MV-4-11 (cell line): Measurements from ENCODE around the gene EAF1.
"Not testable (repeated sequence)": the region's sequence is repeated elsewhere in the genome, so short reads cannot be mapped to it uniquely, and the experiment has no call there.

Source experiments
- DNase-seq: peaks from one replicate; lab custom pipeline; 2025; lab: John Stamatoyannopoulos, UW

EAF1 gene

DNA sequence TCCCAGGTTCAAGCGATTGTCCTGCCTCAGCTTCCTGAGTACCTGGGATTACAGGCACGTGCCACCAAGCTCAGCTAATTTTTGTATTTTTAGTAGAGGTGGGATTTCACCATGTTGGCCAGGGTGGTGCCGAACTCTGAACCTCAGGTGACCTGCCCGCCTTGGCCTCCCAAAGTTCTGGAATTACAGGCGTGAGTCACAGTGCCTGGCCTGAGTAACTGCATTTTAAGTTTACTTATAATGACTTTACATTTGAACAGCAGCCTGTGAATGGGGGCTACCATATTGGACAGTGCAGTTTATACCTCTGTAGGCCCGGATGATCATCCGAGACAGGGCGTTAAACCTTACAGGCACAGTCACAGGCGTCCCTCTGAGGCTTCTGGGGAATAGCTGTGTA lies 24.8 kb downstream of the EAF1 start:
- DNase-seq = no peak

DNA sequence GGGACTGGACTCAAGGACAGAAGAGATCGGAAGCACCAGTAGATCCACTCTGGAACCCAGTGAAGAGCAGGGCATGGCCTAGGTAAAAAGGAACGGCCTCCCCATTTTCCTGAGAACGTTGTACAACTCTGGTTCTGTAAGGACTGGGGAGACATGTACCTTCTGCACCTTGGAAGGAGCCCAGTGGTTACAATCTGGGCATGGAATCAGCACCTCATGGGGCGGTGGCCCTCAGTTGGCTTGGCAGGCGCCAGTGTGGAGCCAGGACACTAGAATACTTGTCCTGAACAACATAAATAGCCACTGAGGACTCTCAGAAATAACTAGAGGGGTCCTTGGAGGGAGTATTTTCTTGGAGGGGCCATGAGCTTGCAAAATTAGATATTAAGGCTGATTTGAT lies 25.6 kb downstream of the EAF1 start:
- DNase-seq = no peak

DNA sequence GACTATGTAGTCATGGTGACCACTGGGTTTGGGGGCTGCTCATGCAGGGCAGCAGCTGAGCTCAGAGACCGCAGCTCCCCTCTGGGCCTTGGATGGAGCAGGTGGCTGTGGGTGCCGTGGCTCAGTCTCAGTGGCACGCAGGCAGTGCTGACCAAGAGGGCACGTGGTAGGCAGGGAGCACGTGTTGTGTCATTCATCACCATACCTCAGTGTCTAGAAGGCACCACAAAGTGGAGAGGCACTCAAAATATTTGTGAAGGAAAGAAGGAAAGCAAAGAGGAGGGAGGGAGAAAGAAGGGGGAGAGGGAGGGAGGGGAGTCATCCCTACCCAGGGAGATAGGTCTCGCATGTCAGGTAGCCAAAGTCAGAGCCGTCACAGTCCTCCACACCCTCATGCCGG lies 26.1 kb downstream of the EAF1 start:
- no peak for DNase-seq

DNA sequence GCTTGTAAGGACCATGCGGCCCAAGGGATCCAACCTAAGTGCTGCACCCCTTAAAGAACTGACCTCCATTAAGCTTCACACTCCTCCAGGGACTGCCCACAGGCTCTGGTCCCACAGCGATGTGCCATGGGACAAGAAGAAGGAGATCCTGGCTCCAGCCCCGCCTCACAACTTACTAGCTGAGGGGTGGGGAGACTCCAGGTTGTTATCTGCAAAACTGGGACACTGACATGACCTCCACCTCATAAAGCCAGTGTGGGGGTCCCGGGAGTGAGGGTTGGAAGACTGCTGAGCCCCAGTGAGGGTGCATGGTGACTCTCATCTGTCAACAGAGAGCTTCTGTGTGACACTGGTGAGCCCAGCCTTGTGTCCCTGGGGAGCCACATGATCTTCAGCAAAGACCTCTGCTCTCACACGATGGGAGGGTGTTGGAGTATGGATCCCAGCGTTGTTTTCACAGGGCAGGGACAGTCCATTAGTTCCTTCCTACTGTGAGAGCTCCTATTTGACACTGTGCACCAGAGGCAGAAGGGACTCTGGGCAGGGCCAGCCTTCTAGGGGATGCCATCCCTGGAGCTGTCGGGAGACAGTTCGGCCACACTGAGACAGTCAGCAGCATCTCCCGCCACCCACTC lies 26.7 kb downstream of the EAF1 start:
- DNase-seq = no peak

DNA sequence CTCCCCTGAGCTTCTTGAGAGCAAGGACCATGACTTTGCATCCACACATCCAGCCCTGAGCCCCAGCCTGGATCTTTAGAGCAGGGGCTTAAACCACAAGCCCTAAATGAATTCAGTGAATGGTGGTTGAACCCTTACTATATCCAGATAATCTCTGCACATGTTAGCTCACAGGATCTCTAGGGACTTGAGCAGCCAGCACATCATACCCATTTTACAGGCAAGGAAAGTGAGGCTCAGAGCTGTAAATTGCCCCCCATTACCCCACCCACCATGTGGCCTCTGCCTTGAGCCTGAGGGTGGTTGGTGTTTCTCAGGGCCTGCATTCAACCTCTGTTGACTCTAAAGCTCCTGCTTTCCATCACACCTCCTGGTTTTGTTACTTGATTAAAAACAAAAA lies 27.6 kb downstream of the EAF1 start:
- no peak for DNase-seq

DNA sequence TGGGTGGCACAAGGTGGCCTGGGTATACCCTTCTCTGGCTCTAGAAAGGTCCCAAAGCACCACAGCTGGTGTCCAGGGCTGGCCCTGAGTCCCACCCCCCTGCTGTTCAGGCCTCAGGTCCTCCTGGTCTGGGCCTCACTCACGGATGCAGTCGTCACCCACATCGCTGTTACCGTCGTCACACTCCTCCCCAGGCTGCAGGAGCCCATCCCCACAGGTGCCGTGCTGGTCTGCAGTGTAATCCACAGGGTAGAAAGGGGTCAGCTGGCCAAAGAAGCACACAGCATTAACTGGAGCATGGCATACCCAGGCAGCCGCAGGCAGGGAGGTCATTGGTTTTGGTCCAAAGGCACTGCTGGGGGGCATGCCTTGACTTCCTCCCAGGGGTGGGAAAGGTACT lies 28.4 kb downstream of the EAF1 start:
- no peak for DNase-seq

DNA sequence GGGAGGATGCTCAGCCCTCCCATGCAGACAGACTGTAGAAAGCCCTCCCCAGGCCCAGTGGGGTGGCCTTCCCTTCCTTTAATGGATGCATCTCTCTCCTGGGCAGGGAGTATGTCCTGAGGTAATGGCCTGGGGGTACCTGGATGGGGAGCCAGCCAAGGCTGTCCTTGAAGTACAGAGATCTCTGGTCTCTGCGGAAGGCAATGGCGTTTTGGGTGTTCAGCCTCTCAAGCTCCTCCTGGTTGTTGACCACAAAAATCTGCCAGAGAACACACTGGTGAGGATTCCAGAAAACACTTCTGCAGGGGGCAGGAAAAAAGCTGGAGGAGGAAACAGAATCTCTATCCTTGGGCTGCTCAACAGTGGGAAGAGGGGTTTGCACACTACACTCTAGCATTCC lies 28.9 kb downstream of the EAF1 start:
- no peak for DNase-seq

DNA sequence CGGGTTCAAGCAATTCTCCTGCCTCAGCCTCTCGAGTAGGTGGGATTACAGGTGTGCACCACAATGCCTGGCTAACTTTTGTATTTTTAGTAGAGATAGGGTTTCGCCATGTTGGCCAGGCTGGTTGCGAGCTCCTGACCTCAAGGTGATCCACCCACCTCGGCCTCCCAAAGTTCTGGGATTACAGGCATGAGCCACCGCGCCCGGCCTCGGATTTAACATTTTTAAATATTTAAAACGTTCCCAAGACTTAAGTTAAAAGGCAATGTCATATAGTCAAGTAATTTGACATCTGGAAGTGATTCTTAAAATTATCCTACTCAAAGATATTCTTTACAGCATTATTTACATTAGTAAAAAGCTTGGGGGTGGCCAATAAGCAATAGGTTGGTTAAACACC lies 29.5 kb downstream of the EAF1 start:
- not testable (repeated sequence) for DNase-seq

DNA sequence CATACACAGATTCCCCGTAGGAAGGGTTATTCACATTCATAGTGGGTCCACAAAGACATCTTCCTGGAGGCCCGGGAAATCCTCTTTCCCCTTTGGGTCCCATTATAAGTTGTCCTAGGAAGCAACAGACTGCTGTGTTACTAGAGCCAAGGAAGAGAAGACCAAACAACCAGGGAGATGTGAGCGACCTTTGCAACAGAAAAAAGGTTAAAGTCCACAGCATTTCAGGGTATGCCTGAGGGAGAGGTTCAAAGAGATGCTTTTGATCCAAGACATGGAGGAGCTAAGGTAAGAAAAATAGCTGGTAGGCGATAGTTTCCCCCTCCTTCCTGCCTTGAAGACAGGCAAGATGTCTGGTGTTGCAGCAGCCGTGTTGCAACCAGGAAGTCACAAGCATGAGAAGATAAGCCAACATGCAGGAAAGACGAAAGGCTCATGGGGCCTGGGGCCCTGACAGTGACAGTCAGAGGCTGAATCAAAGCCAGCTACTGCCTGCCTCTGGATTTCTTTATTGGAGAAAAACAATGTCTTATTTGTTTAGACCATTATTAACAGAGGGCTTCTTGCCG lies 30.9 kb downstream of the EAF1 start:
- DNase-seq = no peak

DNA sequence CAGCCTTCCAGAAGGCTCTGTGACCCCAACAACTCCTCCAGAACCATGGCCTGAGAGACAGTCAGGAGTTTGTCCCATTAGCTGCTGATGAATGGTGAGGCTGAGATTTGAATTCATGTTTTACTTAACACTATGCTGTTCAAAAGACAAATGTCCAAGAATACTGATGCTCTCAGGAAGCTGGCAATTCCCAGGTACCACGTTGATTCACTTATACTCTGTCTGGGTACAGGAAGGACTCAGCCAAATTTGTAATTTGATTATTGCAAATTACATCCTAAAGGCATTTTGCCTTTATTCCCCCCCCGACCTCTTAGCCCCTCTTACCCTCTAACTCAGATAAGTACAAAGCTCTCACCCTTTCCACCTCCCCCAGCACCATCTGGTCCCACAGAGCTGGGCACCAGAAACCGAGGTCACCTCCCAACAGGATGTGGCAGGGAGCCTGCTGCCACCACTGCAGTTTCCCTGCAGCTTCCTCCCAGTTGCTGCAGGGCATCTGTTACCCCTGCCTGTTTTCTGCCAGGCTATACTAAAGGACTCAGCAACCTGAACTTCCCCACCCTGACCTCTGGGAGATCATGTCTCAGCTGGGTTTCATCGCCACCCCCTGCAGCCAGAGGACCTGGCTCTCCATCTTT lies 33.6 kb downstream of the EAF1 start:
- DNase-seq = peak; percentile 58

DNA sequence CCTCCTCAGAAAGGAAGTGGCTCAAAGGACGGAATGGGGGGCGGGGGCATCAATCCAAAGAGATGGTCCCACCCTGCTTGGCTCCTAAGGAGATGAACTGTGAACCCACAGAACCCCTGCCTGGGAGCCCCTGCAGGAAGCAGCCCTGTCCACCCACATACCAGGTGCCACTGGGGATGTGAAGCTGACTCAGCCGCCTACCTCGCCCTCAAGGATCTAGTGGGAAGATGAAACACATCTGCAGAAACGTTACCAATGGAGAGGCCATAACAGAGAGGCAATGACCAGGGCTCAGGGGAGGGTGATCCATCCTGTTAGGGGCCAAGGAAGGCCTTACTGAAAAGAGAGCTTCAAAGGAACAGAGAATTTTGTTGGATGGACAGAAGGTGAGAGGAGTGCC lies 35.1 kb downstream of the EAF1 start:
- DNase-seq = no peak

DNA sequence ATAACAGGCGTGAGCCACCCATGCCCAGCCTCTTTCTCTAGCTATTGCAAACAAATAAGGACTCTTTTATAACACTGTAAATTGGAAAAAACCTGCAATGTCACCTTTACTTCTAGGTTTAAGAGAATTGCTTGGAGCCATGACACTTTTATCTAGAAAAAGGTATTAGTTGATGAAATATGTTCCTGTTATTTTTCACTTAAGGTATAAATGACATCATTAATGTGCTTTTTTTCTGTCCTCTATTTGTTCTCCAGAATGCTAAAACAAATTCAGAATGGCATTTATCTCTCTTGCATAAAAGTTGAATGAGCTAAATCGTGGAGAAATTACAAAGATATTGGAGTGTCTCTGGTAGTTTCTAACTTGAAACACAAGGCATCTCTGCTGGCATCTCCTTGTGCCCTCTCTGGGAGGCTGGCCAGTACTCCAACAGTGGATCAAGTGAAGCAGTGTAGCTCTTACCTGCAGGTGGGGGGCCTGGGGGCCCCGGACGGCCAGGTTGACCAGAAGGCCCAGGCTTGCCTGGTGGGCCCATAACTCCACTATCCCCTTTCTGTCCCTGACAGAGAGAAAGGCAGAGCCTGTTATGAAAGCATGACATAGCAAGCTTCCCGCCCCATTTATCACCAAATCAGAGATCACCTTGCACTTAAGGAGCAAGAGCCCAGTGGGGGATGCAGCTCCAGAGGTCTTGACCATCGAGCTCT lies 38.6 kb downstream of the EAF1 start:
- DNase-seq = no peak

DNA sequence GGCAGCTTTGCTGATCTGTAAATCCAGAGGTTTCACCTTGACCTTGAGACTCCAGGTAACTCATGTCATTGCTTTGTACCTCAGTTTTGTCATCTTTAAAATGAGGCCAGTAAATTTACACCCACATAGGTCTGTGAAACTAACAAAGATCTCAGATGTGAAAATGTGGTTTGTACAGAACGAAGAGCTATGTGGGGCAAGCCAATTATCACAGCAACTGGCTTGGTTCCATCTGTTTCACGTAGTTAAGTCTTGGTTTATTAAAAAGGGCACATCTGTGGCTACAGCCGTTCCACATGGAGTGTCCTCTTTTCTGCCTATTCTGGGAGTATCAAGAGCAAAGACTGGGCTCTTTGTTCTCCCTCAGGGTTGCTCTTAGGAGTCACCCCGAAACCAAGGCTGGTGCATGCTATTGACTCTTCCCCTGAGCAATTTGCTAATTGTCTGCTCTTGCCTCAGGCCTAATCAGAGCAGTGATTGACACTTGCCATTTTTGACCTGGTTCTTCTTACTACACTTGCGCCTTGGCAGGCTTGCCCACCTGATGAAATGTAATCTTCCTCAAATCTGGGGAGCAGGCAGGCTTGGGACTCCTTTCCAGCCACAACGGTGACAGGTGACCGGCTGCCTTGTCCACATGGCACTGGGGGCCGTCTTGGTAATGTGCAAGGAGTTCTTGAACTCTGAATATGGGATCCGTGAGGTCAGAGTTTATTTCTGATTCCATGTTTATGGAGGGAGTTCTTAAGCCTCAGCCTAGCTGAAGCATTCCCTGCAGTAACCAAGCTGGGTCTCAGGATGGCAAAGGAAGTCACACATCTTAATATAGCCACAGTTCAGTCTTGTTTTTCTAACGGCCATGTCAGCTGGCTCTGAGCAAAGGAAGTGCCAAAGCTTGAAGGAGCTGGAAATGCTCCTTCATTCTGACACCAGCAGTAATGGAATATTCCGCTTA lies 40.1 kb downstream of the EAF1 start:
- DNase-seq = no peak

DNA sequence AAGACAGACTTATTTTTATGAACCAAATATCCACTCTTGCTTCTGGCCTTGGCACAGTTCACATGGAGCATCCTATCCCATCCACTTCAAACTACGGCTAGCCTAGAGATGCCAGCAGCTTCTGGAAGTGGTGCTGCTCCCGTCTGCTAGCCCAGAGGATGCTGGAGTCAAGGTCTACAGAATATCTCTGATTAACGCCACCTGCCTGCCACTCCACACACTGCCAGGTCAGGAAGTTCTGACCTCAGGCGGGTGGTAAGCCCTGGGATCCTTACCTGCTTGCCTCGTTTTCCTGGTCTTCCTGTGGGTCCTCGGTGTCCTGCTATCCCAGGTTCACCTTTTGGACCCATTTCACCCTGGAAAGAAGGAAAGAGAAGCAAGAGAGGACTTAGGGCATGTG lies 42.9 kb downstream of the EAF1 start:
- no peak for DNase-seq

DNA sequence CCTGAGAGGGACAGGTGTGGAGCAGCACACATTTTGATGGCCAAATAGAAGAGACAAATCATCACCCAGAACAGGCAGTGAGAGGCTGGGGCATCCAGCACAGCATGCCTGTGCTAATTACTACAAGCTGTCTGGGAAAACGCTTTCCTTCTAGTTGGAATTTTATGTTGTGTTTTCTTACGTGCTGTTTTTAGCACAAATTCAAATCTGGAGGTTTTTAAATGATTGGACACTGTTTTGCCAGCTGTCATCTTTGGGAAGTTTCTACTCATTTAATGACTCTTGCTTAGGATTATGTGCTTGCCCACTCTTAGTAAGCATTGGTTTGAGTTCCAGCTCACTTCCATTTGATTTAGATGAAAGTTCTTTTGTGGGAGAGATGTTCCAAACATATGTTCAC lies 43.5 kb downstream of the EAF1 start:
- no peak for DNase-seq

DNA sequence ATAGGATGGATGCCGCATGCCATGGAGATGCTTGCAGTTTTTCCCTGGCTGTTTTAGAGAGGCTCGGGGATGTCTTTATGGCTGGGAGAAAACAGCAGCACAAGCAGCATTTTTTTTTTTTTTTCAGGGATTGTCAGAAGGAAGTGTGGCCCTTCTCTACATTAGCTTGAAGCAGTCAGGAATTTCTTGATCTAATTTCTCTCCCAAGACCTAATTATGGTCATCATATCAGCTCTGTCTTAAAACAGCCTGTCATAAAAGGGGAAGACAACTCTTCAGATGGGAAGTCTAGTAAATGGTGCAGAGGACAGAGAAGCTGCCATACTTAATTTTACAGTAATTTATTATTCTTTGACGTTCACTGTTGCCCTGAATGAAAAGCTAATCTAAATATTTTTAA lies 44.5 kb downstream of the EAF1 start:
- DNase-seq = no peak

DNA sequence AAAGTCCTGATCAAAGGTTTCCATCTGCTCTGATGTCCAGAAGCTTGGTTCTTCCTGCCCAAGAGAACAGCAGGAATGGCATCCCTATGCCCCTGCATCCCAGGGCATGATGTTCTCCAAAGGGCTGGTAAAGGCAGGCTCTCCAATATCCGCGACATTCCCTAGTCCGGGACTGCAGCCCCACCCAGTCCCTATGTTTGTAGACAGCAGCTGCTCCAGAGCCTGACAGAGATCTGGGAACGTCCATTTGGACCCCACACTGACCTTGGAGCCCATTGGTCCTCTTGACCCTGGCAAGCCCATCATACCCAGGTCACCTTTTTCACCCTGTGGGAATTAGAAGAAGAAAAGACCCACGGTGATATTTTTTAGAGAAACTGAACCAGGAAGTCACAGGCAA lies 47.8 kb downstream of the EAF1 start:
- DNase-seq = no peak

DNA sequence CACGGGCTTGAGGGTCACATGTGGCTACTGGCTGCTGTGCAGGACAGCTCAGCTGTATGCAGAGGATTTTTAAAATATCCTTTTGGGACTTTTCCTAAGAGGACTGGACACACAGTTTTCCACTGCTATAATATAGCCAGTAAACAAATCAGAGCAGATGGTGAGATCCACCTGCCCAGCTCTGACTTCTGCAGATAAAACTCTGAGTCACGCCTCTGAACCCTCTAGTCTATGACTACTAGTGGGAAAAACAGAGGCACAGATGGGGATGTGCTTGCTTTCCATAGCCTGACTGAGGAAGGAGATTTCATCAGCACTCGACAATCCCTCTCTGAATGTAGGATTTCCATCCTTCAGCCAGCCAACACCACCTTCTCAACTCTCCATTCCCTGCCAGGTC lies 49.0 kb downstream of the EAF1 start:
- no peak for DNase-seq

DNA sequence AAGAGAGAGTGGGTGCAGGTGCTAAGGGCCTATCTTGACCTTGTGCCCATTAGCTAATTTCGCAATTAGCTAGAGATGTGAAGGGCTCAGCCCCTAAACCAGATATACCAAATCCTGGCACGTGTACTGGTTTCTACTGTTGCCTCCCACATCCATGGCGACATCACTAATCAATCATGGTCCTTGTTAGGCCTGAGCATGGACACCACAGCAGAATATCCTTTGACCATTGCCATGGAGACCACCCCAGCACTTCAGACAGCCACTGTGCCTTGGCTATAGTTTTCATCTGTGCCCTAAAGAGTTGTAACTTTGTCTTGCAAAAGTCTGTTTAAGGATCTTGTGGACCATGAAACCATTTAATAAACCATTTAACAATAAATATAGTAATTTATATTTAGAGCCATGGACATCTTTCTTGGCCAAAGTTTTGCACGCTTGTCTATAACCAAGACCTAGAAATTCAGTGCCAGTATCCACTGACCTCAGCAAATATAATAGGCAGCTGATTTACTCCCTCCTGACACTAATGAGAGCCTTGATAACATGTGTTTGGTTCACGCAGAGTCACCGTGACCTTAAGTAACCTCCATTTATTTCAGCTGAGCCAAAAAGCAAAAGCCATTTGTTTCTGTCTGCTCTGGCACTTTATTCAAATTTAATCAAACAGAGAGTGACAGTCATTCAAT lies 50.7 kb downstream of the EAF1 start:
- DNase-seq = no peak

DNA sequence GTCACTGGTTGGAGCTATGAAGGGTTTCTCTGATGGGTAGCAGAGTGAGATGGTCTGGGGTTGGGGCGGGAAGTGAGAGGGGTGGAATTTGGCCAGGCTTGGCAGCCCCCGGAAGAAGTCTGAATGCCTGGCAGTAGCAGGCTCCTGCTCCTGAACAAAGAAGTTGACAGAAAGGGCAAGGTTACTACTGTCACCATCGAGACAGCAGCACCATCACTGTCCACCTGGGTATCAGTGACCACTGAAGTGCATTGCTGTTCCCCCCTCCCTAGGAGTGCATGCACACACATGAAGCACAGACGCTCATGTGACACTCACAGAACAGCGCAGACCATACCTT lies 51.2 kb downstream of the EAF1 start:
- DNase-seq = no peak

DNA sequence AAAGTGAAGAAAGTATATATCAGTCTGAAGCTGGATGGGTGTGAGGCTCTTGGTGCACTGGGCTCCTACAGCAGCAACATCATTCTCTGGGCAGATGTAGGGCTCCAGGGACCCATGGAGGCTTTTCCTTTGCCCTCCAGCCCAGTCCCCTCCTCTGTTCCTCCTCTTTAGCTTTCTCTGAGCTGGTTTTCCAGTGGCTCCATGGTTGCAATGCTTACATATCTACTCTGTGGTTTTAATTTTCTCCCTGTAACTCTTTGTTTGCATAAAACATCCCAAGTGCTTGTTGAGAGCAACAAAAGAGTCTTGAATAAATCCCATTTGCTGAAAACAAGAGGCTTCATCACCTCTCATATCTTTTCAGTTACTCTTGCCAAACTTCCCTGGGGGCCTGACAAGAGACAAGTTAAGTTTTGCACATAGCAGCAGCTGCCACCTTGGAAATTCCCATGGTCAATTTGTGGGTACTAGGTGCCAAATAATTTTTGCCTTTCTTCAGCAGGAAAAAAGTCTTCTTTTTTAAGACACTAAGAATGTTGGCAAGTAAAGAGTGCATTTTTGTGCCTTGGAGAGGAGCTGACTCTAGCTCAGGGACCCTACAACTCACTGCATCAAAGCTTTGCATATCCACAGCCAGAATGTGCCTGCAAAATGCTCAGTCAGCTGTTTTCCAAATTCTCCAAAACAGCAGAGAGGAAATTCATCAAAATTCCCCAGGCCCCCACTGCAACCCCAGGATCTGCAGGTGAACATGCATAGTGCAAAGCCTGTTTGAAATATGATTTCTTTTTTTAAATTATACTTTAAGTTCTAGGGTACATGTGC lies 52.2 kb downstream of the EAF1 start:
- DNase-seq = no peak
